ENCODE results near the gene MYOM1.
A peak's percentile ranks its signal among the peaks of the same experiment; 100 is the strongest.
"Not testable (repeated sequence)": the region's sequence is repeated elsewhere in the genome, so short reads cannot be mapped to it uniquely, and the experiment has no call there.

Gene MYOM1

DNA sequence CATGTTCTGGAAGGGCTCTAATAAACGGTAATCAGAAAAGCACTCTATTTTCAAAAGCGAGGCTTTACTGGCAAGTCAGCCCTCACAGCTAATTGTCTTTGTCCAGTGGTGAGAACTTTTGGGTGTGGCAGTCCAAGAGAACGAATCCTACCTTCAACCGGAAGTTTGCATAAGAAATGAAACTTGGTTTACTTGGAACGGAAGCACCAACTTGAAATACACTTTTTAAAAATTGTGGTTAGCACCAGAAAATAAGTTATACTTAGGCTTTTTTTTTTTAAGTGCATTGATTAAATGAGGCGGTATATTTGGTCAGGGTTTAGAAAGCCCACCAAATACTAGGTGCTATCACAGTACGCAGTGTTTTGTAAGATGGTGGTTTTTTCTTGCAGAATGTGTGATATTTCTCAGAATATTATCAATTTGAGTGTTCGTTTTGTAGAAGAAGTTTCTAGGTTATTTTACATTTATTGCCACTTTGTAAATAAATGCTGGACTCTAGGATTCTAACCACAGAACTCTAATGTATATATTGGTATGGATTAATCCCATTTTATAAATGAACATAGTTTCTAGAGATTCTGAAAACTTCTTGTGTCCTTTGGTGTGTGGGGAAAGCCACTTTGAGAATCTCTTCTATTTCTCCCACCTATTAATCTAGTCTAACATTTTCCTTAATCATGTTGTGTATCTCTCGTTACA lies 29.0 kb upstream of the MYOM1 start:
- DNase-seq, result no peak

- DNase-seq, result no peak
Observed at GRCh38 chr18:3248062-3248657, 28.4 kb upstream of the MYOM1 start.

DNA sequence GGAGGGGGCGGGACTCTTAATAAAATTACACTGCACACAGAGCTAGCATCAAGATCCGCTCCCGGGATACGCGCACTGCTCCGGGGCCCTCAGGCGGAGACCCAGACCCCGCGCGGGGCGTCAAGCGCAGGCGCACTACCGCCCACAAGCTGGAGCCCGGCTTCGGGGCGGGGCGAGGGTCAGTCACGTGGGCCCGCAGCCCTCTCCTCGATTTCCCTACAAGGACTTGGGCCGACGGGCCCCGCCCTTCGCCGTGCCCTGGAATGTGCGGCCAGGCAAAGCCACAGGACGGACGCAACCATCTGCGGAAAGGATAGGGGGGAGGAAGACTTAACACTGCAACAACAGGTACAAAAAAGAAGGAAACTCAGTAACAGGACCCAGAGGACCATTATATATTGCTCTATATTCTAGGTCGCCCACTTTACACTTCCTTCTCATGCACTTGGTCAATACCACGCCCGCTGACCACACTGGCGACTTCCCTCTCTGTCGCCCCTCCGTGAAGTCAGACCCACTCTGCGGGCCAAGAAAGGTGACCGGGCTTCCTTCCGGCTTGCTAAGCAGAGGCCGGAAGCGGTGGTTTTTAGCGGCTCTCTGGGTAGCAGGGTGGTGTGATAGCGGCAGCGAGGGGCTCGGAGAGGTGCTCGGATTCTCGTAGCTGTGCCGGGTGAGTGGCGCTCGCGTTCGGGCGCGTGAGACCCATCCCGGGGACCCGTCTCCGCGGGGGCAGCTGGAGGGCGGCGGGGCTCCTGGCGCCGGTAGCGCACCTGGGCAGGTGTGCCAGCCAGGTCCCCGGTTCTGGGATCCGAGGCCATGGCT lies 27.7 kb upstream of the MYOM1 start, which contains the start of gene MYL12A:
TSS of gene MYL12A (plus strand) at position 562 of the 822 bp plus-strand sequence. CDS start 5,447 bp downstream, outside the sequence.
- peak; percentile 79 for DNase-seq

DNA sequence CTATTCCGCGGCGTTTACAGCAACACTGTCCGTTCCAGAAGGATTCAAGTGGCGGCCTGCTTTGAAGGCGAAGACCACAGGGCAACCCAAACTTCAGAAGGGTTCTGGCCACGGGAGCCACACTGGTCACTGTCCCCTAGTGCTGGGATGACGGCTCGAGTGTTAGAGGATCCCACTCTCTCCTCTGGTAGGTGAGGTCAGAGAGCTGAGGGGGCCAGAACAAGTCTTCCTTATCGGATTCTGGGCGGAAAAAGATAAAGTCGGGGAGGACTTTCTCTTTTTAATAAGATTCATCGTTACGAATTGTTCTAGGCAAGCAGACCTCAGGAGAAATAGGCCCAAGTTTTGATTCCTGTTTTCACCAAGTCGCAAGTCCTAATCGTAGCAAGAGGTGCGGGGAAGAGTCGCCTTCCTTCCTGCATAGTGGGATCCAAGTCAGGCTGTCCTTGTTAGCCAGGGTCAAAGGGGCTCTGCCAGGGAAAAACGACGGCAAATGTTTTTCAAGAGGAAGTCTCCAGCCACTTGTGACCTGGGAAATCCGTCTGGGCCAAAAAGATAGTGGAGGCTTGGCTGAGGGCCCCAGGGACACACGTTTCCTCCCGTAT lies 27.0 kb upstream of the MYOM1 start:
- DNase-seq, result no peak

- DNase-seq, result peak; percentile 48
Observed at GRCh38 chr18:3245853-3246634, 26.3 kb upstream of the MYOM1 start.

- no peak for DNase-seq
Observed at GRCh38 chr18:3245185-3245564, 25.4 kb upstream of the MYOM1 start.

DNA sequence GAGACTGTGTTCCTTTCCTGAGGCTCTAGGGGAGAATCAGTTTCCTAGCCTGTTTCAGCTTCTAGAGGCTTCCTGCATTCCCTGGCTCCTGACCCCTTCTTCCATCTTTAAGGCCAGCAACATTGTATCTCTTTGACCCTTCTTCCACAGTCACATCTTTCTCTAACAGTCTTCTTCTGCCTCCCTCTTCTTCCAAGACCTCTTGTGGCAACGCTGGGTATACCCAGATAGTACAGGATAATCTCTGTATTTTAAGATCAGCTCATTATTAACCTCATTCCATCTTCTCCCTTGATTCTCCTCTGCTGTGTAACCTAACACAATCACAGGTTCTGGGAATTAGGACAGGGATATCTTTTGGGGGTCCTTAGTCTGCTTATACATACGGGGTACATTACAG lies 19.0 kb upstream of the MYOM1 start:
- no peak for DNase-seq

DNA sequence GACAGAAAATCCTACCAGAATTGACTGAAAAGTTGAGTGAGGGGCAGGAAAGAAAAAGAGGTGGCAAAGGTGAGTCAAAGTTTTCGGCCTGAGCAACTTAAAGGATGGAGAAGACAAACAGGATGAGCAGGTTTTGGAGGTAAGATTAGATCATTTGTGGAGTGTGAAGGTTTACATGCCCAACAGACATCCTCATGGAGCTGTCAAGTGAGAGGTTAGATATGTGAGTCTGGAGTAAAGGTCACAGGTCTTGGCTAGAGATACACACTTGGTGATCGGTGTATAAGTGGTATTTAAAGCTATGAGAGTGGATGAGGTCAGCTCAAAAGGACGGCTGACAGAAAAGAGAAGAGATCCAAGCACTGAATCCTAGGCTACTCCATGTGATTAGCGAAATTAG lies 16.7 kb upstream of the MYOM1 start:
- DNase-seq, result no peak

DNA sequence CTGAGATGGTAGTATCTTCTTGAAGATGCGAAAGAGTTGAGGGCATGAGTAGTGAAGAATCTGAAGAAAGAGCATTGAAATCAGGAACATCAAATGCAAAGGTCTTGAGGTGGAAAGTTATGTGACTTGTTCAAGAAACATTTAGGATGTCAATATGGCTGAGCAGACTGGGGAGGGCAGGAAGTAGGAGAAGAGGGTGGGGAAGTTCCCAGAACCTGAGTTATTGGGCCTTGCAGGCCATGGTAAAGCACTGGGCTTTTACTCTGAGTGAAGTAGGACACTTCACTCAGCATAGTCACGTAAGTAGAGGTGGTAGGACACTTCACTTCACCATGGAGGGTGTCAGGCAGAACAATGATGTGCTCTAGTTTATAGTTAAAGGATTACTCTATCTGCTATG lies 16.1 kb upstream of the MYOM1 start:
- no peak for DNase-seq

DNA sequence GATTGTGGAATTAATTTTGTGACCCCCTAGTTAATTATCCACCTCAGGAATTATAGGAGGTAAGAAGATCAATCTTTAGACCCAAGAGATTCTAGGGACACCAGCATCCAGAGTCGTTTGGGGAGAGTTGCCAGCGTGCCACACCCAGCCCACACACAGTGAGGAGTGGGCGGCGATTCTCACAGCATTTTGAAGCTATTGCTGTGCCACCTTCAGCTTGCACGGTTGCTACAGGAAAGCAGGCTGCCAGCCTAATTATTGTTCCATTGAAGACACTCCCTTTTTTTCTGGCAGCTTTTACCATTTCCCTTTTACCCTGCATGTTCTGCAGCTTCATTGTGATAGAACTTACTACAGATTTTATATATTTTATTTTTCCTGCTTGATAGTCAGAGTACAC lies 14.7 kb upstream of the MYOM1 start:
- no peak for DNase-seq

GRCh38 chr18:3233433-3234168 lies 13.8 kb upstream of the MYOM1 start:
- DNase-seq, result no peak

- no peak for DNase-seq
Observed at GRCh38 chr18:3233004-3233403, 13.2 kb upstream of the MYOM1 start.

- DNase-seq, result no peak
Observed at GRCh38 chr18:3230401-3231334, 10.9 kb upstream of the MYOM1 start.

DNA sequence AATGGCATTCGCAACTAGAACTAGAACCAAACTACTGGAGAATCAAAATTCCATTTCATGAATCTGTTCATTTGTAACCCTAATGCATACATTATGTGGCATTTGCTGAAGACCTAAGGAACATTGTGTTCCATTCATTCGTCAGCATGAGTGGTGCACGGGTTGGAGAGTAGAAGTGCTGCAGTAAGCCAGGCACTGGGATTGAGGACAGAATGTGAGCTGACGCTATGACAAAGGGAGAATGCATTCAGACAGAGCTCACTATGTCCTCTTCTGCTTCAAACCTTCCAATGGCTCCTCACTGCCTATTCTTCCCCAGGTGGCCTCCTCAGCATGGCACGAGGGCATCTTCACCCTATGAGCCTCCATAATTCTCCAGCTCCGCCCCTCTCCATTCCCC lies 6.3 kb upstream of the MYOM1 start:
- DNase-seq, result no peak

- no peak for DNase-seq
Observed at GRCh38 chr18:3225588-3225987, 5.8 kb upstream of the MYOM1 start.

GRCh38 chr18:3224223-3224622 lies 4.5 kb upstream of the MYOM1 start:
- no peak for DNase-seq

GRCh38 chr18:3223356-3223755 lies 3.6 kb upstream of the MYOM1 start:
- DNase-seq, result no peak

DNA sequence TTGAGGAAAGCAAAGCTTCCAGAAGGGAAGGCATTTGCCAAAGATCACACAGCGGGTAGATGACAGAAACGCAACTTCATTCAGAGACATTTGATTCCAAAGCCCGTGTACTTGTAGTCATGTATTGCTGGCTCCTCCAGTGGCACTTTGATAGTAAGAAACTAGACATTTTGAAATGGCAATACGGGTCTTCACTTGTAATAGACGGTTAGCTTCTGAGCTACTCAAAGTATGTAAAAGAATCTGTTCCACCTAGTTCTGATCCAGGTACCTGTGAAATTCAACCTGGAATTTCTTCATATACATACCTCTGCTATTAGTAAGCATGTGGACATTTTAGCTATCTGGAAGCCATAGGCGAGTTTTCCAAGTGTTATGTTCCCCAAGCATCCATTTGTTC lies 1.7 kb upstream of the MYOM1 start:
- no peak for DNase-seq

DNA sequence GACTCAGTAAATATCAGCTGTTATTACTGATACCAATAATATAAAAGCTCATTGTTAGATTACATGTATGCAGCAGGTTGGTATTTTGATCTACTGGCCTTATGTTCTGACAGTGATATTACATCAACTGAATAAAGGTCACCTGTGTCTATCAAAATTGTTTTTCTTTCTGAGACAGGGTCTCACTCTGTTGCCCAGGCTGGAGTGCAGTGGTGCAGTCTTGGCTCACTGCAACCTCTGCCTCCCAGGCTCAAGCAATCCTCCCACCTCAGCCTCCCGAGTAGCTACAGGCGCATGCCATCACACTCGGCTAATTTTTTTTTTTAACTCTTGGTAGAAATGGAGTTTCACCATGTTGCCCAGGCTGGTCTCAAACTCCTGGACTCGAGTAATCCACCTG lies 1.1 kb upstream of the MYOM1 start:
- DNase-seq, result not testable (repeated sequence)

- DNase-seq, result no peak
Observed at GRCh38 chr18:3219241-3219630, 532 bp downstream of the MYOM1 start.

GRCh38 chr18:3218819-3219218 lies 949 bp downstream of the MYOM1 start:
- DNase-seq, result no peak
